Astrocyte (in vitro differentiated cells and primary cell): ENCODE measurements around the gene PDGFC.

ENCODE experiments used
- EZH2 ChIP-seq: IDR thresholded peaks from 2 replicates; pipeline ENCODE4 v1.6.1; 2012; ENCODE audit warnings: mild to moderate bottlenecking, low read length, inconsistent platforms; ENCODE audit not compliant: insufficient read depth
- TF ChIP-seq, protein P1 (sequence below): IDR thresholded peaks from 2 replicates; pipeline ENCODE4 v1.5.1; 2011; ENCODE audit warnings: low read depth, mild to moderate bottlenecking, inconsistent platforms, low read length, moderate library complexity; ENCODE audit not compliant: insufficient read depth

DNA sequence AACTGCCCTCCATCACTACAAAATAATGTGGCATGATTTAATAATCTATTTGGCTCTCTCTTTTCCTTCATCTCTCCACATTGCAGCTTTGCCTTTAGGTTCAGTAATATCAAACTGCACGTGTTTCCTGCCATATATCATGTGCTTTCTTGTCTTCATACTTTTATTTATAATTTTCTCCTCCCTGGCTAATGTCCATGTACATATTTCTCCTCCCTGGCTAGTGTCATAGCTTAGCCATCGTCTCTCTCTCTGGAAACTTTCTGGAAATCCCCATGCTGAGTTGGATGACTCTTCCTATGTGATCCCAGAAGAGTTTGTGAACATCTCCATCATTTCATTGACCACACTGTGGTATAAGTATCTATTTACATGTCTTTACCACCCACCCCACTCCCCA is 21.3 kb upstream of the PDGFC start:
- TF ChIP-seq, protein P1, sequence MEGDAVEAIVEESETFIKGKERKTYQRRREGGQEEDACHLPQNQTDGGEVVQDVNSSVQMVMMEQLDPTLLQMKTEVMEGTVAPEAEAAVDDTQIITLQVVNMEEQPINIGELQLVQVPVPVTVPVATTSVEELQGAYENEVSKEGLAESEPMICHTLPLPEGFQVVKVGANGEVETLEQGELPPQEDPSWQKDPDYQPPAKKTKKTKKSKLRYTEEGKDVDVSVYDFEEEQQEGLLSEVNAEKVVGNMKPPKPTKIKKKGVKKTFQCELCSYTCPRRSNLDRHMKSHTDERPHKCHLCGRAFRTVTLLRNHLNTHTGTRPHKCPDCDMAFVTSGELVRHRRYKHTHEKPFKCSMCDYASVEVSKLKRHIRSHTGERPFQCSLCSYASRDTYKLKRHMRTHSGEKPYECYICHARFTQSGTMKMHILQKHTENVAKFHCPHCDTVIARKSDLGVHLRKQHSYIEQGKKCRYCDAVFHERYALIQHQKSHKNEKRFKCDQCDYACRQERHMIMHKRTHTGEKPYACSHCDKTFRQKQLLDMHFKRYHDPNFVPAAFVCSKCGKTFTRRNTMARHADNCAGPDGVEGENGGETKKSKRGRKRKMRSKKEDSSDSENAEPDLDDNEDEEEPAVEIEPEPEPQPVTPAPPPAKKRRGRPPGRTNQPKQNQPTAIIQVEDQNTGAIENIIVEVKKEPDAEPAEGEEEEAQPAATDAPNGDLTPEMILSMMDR, result no peak
- no peak for TF ChIP-seq EZH2
